Epithelial cell of esophagus (primary cell): ENCODE data around the gene DCUN1D3.

Source experiments
- DNase-seq: peaks from one replicate; pipeline ENCODE4 v3.0.0; 2010; ENCODE audit warnings: low read depth
- H3K4me3 ChIP-seq: 2 replicates; pipeline ENCODE4 v1.5.1; 2011; ENCODE audit warnings: mild to moderate bottlenecking, low read length, control low read depth
- TF ChIP-seq, protein P1 (sequence below): IDR thresholded peaks from 2 replicates; pipeline ENCODE4 v1.5.1; 2011; ENCODE audit warnings: low read depth, mild to moderate bottlenecking, low read length, control low read depth, inconsistent platforms; ENCODE audit not compliant: insufficient read depth; ENCODE audit errors: missing control alignments

Gene DCUN1D3

GRCh38 chr16:20905576-20905975 lies 5.4 kb upstream of the DCUN1D3 start:
- TF ChIP-seq, protein P1, sequence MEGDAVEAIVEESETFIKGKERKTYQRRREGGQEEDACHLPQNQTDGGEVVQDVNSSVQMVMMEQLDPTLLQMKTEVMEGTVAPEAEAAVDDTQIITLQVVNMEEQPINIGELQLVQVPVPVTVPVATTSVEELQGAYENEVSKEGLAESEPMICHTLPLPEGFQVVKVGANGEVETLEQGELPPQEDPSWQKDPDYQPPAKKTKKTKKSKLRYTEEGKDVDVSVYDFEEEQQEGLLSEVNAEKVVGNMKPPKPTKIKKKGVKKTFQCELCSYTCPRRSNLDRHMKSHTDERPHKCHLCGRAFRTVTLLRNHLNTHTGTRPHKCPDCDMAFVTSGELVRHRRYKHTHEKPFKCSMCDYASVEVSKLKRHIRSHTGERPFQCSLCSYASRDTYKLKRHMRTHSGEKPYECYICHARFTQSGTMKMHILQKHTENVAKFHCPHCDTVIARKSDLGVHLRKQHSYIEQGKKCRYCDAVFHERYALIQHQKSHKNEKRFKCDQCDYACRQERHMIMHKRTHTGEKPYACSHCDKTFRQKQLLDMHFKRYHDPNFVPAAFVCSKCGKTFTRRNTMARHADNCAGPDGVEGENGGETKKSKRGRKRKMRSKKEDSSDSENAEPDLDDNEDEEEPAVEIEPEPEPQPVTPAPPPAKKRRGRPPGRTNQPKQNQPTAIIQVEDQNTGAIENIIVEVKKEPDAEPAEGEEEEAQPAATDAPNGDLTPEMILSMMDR: no peak
- no peak overlapping the region for H3K4me3 ChIP-seq
- no peak for DNase-seq

- H3K4me3 ChIP-seq: no peak overlapping the region
- TF ChIP-seq, protein P1: no peak
- DNase-seq: peak; percentile 41
These were observed 4.4 kb upstream of the DCUN1D3 start for GRCh38 chr16:20904507-20905081.

DNA sequence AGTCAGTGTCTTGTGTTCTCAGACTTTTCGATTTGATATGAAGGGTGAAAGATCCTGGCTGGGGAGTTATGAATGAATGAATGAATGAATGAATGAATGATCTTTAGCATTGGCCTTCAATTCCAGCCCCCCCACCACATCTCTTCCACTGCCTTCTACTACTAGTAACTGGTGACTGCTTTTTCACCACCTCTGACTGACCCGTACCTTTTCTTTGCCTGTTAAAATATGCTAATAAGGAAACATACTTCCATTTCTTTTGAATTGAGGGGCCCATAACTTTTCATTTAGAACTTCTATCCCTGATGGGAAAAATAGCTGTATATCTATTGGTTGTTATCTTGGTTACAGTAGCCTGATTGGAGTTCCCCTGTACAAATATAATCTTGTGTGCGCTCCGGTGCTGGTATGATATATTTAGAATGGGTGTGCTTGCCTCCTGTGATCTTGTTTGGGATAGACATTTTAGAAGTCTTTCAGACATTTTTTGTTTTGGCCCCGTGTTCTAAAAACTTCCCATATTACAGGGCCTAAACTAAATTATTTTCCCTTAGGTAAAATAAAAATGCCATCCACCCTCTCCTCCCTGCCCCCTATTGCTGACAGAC lies 3.8 kb upstream of the DCUN1D3 start:
- TF ChIP-seq, protein P1: no peak
- DNase-seq: no peak
- no peak overlapping the region for H3K4me3 ChIP-seq

- H3K4me3 ChIP-seq: no peak overlapping the region
- no peak for DNase-seq
- TF ChIP-seq, protein P1: no peak
These were observed 3.1 kb upstream of the DCUN1D3 start for GRCh38 chr16:20903116-20903898.

DNA sequence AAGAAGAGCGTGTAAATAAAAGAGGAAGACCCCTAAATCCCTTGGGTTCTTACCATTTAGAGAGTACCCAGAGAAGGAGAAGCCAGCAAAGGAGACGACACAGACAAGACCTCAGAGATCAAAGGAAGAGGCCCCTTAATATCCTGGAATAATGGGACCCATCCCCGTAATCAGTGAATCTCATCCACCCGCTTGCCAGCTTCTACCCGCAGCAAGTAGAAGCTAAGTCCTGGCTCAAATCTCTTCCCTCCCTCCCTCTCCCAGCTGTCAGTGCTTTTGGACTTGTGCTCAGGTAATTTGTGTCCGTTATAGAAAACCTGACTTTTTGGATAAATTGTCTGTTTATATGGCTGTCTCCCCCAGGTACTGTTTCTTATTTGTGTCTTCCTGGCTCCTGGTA lies 2.3 kb upstream of the DCUN1D3 start:
- DNase-seq: no peak
- no peak overlapping the region for H3K4me3 ChIP-seq
- TF ChIP-seq, protein P1: no peak

DNA sequence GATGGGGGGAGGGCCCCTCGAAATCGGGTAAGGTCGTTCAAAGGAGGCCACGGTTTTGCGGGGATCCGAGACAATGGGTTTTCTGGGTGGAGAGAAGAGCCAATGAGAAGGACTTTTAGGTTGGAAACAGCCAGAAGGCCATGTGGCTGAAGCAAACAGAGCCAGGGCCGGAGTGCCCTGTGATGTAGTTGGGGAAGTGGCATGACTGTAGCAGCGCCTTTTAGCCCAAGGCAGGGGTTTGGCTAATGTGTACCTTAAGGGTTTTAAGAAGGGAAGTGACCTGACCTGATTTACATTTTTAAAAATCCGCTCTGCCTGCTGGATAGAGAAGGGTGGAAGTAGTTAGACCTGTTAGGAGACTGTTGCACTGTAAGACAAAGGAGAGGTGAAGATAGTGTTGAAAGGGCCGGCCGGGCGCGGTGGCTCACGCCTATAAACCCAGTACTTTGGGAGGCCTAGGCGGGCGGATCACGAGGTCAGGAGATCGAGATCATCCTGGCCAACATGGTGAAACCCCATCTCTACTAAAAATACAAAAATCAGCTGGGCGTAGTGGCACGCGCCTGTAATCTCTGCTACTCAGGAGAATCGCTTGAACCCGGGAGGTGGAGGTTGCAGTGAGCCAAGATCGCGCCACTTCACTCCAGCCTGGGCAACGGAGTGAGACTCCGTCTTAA lies 1.4 kb upstream of the DCUN1D3 start:
- DNase-seq: peak; percentile 89
- TF ChIP-seq, protein P1: no peak
- peak overlapping the region; percentile 84 for H3K4me3 ChIP-seq
